ENCODE data around the gene TLR10. TPM values are rescaled to one million over a fixed set of nuclear protein-coding genes. Genes with fewer than 3 reads are reported as not detected.

The TLR10 gene
- total and polyA plus RNA-seq, 12 donors = 0.01 to 0.39 (median 0.10) TPM; not detected in 7

DNA sequence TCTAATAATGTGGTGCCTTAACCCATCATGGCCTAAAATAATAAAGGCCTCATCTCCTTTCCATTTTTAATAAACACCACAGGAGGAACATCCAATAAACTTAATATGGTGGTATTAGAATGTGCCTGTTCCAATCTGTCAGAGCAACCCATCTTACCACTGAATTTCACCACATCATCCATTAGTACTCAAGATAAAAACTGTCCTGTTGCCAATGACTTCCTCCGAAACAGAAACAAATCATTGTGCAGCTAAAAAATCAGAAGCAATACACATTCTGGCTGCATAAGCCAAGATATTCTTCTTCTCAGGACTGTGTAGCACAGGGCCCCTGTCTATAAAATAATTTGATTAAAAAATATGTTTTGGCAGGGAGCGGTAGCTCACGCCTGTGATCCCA lies 18.5 kb downstream of the TLR10 start:
- intact Hi-C loops (cut with DNase I) = loop anchor here in 5 of 10 donors (5.0 to 10.0 kb wide), 3 partner anchors 93 to 371 kb away; partner anchors contain the start of genes TLR6 (in 2 of the 5) and FAM114A1 (in 1 of the 5)
- Histone ChIP-seq H3K27me3 (no peaks in the 10 kb centered on the region), H3K36me3 (no peaks in the 10 kb centered on the region), H3K4me3 (no peak overlapping the region), H3K9me3 (no peaks in the 10 kb centered on the region), H3K4me1 (peaks cover 0 to 34% (median 2%) of the 10 kb centered on the region in 9 donors), H3K27ac (no peak overlapping the region)
- TF ChIP-seq, protein P1, sequence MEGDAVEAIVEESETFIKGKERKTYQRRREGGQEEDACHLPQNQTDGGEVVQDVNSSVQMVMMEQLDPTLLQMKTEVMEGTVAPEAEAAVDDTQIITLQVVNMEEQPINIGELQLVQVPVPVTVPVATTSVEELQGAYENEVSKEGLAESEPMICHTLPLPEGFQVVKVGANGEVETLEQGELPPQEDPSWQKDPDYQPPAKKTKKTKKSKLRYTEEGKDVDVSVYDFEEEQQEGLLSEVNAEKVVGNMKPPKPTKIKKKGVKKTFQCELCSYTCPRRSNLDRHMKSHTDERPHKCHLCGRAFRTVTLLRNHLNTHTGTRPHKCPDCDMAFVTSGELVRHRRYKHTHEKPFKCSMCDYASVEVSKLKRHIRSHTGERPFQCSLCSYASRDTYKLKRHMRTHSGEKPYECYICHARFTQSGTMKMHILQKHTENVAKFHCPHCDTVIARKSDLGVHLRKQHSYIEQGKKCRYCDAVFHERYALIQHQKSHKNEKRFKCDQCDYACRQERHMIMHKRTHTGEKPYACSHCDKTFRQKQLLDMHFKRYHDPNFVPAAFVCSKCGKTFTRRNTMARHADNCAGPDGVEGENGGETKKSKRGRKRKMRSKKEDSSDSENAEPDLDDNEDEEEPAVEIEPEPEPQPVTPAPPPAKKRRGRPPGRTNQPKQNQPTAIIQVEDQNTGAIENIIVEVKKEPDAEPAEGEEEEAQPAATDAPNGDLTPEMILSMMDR (IDR thresholded peaks at IDR 0.05) = no peak
- DNase-seq (no peak), ATAC-seq (no peak)
- 88 to 89% methylated on average over 3 of the region's 3 CpGs for WGBS, 2 donors

DNA sequence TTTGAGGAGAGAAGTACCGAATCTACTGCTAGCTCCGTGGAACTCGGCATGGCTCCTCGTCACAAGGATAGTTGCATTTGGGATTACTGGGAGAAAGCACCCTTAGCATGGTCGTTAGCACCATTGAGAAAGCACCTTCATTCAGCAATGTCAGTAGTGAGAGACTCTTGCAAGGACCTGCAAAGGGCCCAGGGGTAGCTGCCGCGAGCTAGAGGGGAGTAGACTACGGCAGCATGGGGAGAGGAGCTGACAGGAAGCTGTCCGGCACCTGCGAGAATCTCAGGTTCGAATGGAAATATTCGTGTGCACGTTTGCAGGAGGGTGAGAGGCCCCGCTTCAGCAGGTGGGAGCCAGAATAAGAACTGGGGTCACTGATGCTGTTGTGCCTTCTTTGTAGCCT lies 20.2 kb downstream of the TLR10 start:
- DNase-seq (no peak), ATAC-seq (no peak)
- TF ChIP-seq, protein P1 (IDR thresholded peaks at IDR 0.05) = no peak
- H3K4me3 ChIP-seq = no peak overlapping the region
- 85 to 89% methylated on average over 14 of the region's 14 CpGs for WGBS, 2 donors
- no peaks in the 10 kb centered on the region for H3K36me3 ChIP-seq
- intact Hi-C loops (cut with DNase I) = loop anchor here in 5 of 10 donors (5.0 to 10.0 kb wide), 3 partner anchors 95 to 372 kb away; partner anchors contain the start of genes TLR6 (in 2 of the 5) and FAM114A1 (in 1 of the 5)
- H3K9me3 ChIP-seq = no peaks in the 10 kb centered on the region
- peaks cover 0 to 41% (median 4%) of the 10 kb centered on the region in 9 donors for H3K4me1 ChIP-seq
- H3K27me3 ChIP-seq = no peaks in the 10 kb centered on the region
- peak overlapping the region in 1 of 10 donors; percentile 64 for H3K27ac ChIP-seq

DNA sequence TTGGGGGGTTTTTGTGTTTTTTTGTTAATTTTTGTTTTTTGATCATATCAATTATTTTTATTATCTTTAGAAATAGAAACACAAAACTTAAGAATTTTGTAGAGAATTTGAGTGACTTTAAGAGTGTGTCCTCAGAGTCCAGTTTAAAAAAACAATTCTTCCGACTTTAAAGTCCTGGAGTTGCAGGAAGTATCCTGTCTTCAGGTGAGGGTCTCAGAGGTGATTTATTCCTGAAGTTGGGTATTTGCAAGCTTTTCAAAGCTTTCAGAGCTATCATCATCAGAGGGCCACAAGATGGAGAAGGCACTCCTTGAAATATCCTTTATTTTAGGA lies 23.0 kb downstream of the TLR10 start:
- no peak overlapping the region for H3K27ac ChIP-seq
- H3K4me3 ChIP-seq = no peak overlapping the region
- ATAC-seq = no peak
- TF ChIP-seq, protein P1 (IDR thresholded peaks at IDR 0.05) = peak in 2 of 9 donors; percentile 18 to 28
- no peaks in the 10 kb centered on the region for H3K36me3 ChIP-seq
- intact Hi-C loops (cut with DNase I) = loop anchor here in 9 of 10 donors (2.0 to 10.0 kb wide), 8 partner anchors 23 to 375 kb away; partner anchors contain the start of genes TLR6 (in 7 of the 9), TLR1 (in 2 of the 9), FAM114A1 (in 1 of the 9) and TLR10 (in 1 of the 9)
- no peaks in the 10 kb centered on the region for H3K27me3 ChIP-seq
- no peaks in the 10 kb centered on the region for H3K9me3 ChIP-seq
- H3K4me1 ChIP-seq = peaks cover 0 to 43% (median 4%) of the 10 kb centered on the region in 9 donors
- no peak for DNase-seq
- 89 to 95% methylated on average over 1 of the region's 1 CpG for WGBS, 2 donors

DNA sequence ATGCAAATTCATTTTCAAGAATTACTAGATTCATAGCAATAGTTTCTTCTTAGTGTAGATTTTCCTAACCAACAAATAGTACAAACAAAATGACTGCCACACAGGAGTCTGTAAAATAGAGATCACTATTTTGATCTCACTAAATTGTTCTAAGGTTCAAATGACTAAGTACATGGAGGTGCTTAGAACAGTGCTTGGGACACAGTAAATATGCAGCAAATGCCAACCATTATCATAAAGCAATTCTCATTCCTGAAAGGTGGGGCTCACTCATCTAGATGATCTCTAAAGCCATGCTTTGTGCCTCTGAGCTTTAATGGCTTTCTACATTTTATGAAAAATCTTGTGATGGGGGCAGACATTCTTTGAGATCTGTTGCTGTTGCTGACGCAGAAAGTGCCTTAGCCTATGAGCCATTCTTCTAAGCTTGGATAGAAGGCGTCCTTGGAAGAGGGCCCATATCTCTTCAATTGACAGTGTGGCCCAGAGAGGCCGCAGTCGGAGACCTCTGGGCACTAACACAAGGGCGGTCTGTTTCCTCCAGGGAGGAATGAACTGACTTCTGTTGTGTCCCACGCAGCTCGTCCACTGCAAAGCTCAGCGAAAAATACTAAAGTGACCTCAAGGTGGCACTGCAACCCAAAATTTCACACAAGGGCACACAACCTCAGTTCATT lies 23.5 kb downstream of the TLR10 start:
- H3K9me3 ChIP-seq = no peaks in the 10 kb centered on the region
- intact Hi-C loops (cut with DNase I) = loop anchor here in 5 of 10 donors (2.0 to 10.0 kb wide), 6 partner anchors 24 to 376 kb away; partner anchors contain the start of genes TLR6 (in 5 of the 5), TLR1 (in 2 of the 5) and TLR10 (in 1 of the 5)
- no peak overlapping the region for H3K4me3 ChIP-seq
- TF ChIP-seq, protein P1 (IDR thresholded peaks at IDR 0.05) = peak; percentile 50 to 83 (median 75)
- ATAC-seq (peak; percentile 75 to 92 (median 86)), DNase-seq (peak; percentile 31 to 75)
- 10 to 11% methylated on average over 8 of the region's 8 CpGs for WGBS, 2 donors
- peaks cover 0 to 43% (median 4%) of the 10 kb centered on the region in 9 donors for H3K4me1 ChIP-seq
- H3K27ac ChIP-seq = peak overlapping the region in 1 of 10 donors; percentile 10
- H3K27me3 ChIP-seq = no peaks in the 10 kb centered on the region
- H3K36me3 ChIP-seq = no peaks in the 10 kb centered on the region

Measured in heart right ventricle (tissue), 16 donors.